ENCODE data around the gene TEX12.

Gene TEX12

DNA sequence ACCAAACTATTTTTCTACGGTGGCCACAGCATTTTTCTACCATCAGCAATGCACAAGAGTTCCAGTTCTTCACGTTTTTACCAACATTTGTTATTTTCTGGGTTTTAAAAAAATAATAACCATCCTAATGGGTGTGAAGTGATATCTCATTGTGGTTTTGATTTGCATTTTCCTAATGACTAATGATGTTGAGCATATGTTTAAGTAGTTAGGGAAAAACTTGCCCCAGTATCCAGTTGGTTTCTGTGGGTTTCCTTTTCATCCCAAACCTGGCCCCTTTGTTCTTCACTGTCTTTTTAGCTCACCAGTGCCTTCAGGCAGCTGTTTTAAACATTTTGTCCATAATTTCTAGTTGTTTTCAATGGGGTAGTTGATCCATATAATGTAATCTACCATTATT is 44.4 kb downstream of the TEX12 start:
- DNase-seq: no peak

- DNase-seq: no peak
These were observed 45.1 kb downstream of the TEX12 start for GRCh38 chr11:112212290-112212689.

DNA sequence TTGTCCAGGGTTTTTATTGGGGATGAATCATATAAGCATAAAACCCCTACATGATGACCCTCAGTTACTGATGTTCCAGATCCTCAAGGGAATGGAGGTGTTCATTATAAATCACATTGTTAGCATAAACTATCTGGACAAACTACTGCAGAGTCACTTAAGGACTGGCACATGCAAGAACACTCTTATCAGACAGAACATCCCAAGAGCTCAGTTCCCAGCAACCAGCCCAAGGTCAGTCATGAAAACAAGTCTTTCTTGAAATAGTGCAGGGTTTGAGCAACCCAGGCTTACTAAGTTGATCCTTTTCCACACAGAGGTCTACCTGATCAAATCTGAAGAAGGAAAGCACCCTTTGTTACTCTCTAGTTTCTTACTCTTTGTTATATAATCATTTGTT is 45.5 kb downstream of the TEX12 start:
- no peak for DNase-seq

- DNase-seq: no peak
These were observed 46.6 kb downstream of the TEX12 start for GRCh38 chr11:112213753-112214152.

DNA sequence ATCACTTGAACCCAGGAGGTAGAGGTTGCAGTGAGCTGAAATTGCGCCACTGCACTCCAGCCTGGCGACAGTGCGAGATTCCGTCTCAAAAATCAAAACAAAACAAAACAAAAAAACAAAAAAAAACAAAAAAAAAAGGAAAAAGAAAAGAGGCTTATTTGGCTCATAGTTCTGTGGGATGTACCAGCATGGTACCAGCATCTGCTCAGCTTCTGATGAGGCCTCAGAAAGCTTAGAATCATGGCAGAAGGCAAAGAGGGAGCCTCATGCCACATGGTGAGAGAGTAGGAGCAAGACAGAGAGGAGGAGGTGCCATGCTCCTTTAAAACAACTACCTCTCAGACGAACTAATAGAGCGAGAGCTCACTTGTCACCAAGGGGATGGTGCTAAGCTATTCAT is 48.4 kb downstream of the TEX12 start:
- no peak for DNase-seq

GRCh38 chr11:112216561-112217105 is 49.5 kb downstream of the TEX12 start:
- DNase-seq: no peak

DNA sequence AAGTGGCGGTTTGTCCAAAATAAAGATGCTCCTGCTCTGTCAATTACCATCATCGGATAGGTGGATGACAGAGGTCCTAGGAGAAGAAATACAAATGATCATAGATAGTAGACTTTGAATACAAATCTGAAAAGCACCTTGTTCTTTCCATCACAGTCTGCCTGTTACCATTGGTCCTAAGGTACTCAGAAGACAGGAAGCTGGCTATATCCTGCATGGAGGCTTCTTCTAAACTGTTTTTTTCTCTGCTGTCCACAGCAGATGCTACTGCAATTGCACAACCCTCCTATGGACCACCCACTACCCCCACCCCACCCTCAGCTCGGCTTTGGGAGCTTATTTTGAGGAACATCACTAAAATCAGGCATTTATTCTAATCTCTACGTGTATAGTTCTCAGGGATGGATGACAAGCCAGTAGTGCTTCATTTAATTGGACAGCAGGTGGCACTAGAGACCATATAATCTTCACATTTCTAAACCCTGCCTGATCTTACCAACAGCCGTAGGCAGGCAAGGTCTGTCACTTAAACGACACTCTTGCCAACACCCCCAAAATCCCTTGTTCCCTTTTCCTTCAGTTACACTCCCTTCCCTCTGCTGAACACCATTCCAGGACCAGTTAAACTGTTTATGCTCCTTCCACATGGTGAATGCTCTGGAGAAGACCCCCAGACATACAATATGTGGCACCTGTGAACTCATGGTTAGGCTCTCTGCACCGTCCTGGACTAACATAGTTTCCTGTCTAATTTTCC is 52.5 kb downstream of the TEX12 start:
- peak in 25 of 51 donors; percentile 2 to 84 (median 18) for DNase-seq

- DNase-seq: no peak
These were observed 54.2 kb downstream of the TEX12 start for GRCh38 chr11:112221274-112221835.

Data from hypothalamus (tissue), 51 donors.